Activated CD8-positive, alpha-beta memory T cell treated with anti-CD3 and anti-CD28 coated beads for 1 hour (primary cell): ENCODE data around the gene HAX1.
A peak's percentile ranks its signal among the peaks of the same experiment; 100 is the strongest.
"Not testable (repeated sequence)": the region's sequence is repeated elsewhere in the genome, so short reads cannot be mapped to it uniquely, and the experiment has no call there.

Experiments used
- DNase-seq, 2 donors: peaks; one replicate each; pipeline ENCODE4 v3.0.0-alpha.2; 2020; ENCODE audit warnings: low read depth in 1 of 2; ENCODE audit errors: extremely low read depth in 1 of 2

HAX1 gene

GRCh38 chr1:154272217-154272998 lies at the start of gene HAX1:
Gene HAX1, plus strand, starts transcription at chr1:154272629. Its CDS starts 95 bp downstream, at chr1:154272724.
- peak; percentile 91 to 96 for DNase-seq

DNA sequence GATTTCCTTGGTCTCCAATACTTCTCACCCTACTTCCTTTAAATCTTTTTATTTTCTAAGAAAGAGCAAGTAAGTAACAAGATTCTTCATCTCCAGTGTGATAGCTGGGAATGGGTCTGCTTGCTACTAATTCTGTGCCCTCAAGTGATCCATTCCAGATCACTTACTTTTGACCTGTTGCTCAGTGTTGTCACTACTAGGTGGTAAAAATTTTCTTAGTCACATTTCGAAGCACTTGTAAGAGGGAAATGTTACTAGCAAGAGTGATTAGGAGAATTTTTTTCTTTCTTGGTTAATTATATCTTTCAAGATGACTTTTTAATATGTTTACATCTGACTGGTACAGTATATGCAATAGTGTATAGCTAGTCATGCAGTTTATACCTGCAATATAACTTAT lies 49.5 kb upstream of the HAX1 start:
- DNase-seq: no peak

DNA sequence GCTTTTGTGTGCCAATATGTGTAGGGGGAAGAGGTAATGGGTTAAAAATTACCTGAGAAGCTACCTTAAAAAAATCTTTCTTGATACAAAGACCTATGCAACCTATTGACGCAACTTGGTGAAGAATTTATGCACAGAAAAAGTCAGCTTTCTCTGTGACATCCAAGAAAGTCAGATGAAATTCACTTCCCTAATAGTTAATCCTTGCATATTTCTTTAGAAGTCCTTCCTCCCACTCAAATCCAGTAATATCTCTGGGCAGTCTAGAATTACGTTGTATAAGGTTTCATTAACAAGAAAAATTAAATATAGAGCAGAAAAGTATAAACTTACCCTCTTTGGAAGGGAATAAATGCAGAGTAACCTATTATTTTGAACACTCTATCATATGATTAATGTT lies 48.8 kb upstream of the HAX1 start:
- DNase-seq: no peak

DNA sequence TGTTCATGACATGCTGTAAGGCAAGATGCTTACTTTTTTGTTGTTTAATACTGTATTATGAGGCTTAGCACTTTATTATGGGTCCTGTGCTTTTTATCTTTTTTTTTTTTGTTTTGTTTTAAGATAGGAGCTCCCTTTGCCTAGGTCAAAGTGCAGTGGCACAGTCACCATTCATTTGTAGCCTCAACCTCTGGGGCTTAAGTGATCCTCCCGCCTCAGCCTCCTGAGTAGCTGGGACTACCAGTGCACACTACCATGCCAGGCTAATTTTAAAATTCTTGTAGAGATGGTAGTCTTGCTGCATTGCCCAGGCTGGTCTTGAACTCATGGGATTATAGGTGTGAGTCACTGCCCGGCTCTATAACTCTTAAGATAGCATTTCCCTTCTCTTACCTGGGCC lies 47.1 kb upstream of the HAX1 start:
- DNase-seq: no peak

DNA sequence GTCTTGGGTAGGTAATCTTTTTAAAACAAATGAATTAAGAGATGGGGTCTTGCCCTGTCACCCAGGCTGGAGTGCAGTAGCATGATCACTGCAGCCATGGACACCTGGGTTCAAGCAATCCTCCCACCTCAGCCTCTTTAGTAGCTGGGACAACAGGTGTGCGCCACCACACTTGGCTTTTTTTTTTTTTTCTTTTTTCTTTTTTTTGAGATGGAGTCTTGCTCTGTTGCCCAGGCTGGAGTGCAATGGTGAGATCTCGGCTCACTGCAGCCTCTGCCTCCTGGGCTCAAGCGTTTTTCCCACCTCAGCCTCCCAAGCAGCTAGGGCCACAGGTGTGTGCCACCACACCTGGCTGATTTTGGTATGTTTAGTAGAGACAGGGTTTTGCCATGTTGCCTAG lies 41.3 kb upstream of the HAX1 start:
- DNase-seq: not testable (repeated sequence)

DNA sequence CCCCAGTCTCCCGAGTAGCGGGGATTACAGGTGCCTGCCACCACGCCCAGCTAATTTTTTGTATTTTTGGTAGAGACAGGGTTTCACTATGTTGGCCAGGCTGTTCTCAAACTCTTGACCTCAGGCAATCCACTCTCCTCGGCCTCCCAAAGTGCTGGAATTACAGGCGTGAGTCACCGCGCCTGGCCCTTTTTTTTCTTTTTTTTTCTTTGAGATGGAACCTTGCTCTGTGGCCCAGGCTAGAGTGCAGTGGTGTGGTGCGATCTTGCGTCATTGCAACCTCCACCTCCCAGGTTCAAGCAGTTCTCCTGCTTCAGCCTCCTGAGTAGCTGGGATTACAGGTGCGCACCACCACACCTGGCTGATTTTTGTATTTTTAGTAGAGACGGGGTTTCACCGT lies 39.3 kb upstream of the HAX1 start:
- DNase-seq: not testable (repeated sequence)

GRCh38 chr1:154236855-154237254 lies 35.6 kb upstream of the HAX1 start:
- no peak for DNase-seq

GRCh38 chr1:154237435-154237834 lies 35.0 kb upstream of the HAX1 start:
- no peak for DNase-seq

DNA sequence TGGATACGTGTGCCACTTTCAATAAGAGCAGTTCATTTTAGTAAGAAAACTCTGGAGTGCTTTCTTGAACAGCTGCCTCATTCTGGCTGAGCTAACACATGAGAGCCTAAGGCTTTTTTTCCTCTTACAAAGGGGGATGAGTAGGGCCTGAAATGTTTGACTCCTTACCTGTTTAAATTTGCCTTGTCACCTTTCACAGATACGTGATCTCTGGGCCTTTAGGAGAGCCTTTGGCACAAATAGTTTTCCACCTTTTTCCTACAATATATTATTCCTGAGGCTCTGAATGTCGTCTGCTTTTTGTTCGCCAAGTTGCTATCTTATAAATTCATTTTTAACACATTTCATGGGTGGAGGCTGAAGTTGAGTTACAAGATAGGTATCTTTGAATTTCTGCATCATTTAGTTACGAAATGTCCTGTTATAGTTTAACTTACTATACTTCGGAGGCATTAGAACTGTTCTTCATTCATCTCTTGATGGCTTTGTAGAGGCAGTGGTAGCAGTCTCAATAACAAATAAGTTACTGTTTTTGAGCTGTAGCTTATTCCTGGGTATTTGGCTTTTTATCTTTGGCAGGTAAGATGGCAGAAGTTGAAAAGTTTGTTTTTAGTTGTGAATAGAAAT lies 34.4 kb upstream of the HAX1 start:
- DNase-seq: no peak

DNA sequence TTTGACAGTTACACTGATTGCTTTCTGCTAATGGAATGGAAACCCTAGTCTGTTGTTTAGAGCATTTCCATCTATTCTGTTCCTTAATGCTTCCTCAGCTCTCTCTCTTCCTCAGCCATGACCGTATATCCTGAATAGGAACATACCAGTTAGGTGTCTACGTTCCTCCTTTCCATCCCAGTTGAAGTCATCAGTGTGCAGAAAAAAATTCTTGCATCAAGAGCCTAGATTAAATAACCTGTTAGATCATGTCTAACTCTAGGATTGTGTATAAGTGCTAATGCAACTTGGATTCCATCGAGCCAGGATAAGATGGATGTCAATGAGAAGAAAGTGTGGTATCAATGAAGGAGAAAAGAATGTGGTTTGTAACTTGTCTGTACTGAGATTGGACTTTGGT lies 32.9 kb upstream of the HAX1 start:
- no peak for DNase-seq

DNA sequence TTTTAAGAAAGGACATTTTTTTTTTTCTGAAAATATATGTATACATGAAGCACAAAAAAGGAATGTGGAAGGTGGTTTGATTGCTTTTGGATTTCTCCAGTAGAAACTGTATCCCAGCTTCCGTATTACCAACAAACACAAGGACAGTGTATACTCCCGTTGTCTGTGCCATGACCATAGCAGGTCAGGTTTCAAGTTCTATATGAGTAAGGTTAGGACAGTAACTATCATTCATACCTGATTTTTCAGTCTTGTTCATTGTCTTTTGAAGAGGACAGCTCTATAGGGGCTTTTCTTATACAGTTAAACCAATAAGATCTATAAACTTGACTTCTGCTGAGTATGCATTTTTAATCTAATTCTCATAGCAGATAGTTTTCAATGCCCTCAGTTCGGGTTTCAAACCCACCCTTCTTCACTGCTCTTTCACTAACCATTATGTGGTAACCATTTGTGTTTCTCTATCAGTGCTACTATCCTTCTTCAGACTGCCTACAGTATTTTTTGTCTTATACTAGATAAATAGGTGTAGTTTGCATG lies 32.1 kb upstream of the HAX1 start:
- DNase-seq: no peak

DNA sequence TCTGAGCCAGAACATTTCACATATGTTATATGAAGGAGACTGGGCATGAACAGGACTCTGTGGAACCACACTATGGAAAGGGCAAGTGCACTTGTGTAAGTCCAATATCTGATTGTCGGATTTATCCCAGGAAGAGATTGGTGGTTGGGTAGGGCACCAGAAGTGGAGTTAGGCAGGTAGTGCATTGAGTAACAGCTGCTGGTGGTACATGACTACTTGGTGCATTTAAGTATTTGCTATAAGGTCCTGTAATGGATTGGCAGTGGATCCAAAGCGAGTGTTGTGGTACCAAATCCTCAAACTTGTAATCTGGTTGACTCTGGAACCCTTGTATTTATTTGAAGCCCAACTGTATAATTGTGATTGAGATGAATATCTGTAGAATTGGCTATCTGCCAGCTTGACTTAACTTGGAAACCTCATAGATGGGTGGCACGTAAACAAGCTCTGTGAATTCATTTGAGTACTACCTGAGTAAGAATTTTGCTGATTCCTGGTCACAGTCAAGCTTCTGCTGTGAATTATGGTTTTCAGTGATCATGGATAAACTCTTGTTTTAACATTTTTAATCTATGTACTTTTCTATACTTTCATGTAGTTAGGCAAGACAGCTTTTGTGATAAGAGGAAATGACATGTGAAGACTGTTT lies 30.6 kb upstream of the HAX1 start:
- no peak for DNase-seq

- DNase-seq: no peak
Measured at GRCh38 chr1:154253671-154254070, 18.8 kb upstream of the HAX1 start.

DNA sequence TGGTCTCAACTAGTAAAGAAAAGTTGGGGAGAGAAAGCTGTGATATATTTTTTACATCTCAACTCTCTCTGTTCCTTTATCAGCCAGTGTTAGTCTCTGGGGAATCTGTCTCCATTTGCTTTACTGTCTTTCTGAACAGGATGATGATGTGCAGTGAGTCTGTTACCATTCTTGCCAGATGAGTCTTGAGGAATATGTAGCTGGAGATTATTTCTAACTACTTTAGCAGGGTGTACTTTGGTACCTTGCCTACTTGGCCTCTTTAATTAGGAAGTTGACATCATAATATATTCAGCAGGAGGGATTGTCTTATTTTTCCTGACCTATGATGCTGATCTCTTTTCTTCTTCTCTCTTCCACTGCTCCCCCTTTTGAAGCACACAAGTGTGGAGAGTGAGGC lies 15.7 kb upstream of the HAX1 start:
- no peak for DNase-seq

DNA sequence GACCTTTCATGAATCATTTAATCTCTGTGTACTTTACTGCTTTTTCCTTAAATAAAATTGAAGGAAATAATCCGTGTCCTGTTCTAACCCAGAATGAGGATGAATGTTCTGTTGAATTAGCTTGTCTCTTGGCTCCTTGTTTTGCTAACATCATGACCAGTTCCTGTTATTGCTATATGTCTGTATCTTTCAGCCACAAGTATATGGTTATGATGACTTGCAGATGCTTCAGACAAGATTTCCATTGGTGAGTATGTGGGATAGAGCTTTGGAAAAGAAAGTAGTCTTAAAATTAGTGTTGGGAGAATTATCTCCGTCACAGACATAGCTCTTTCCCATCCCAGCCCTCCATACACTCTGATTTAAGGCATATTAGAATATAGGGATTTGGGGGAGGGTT lies 13.6 kb upstream of the HAX1 start:
- no peak for DNase-seq

GRCh38 chr1:154260127-154260526 lies 12.3 kb upstream of the HAX1 start:
- no peak for DNase-seq

DNA sequence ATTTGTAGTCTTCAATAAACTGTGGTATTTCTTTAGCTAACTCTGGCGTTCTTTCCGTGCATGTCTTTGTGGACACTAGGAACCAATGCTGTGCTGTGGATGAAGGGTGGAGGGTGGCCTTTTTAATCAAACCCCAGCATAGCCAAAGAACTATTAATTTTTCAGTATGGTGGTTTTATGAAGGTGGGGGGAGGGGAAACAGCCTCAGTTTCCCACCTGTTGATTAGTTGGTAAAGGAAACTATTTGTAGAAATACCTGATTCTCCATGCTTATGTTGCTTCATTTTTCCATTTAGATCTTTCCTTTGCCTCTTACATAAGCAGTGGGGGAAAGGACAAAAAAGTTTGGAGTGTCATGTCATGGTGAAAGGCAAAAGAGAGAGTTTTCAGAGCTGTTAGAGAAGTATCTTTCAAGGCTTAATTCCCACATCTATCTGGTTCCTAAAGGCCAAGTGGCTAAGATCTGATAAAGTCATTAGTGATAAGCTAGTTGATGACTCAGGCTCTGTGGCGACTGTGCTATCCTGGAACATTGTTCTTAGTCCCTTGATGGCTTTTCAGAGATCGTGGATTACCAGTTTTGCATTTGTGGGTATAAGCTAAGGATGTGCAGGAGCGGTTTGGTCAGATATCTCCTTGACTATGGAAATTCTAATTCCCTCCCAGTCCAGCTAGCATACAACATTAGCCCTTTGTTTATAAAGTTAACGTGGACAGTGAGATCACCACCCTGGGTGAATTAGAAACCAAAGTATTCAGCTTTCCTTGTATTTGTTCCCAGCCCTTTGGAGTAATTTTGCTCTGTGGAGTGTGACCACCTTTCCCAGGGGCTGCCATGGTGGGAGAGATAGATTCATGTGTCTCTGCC lies 8.7 kb upstream of the HAX1 start:
- DNase-seq: no peak

DNA sequence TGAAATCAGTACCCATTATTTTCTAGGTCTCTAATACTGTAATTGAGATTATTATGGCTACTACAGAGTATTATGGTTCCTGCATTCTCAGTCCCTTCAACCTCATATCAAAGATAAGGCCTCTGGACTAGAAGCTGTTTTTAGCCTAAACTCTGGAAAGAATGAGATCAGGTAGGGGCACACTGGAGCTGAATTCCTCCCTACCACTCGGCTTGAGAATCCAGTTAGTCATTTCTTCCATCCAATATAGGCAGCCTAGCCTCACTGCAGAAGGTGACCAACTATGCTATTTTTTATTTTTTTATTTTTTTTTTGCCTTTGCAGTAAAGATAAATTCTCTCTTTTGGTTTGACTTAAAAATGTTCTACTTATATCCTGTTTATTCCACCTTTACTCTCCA lies 8.0 kb upstream of the HAX1 start:
- no peak for DNase-seq

GRCh38 chr1:154265586-154265985 lies 6.8 kb upstream of the HAX1 start:
- DNase-seq: no peak

DNA sequence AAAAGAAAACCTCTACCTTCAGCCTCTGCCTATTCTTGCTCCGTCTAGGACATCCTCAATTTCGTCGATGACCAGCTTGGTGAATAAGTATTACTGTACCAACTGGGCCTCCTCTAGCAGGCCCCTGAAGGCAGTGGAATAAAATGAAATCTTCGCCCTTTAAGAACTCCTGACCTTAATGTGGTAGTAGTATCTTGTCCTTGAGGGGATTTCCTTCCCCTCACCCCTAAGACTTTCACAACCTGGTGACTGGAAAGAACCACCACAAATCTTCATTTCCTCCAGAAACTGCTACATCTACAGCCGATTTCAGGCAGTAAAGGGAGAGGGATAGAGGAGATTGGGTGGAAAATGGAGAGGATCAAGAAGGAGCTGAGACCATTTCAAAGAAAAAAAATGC lies 1.6 kb upstream of the HAX1 start:
- no peak for DNase-seq

- no peak for DNase-seq
Measured at GRCh38 chr1:154272999-154273563, 652 bp downstream of the HAX1 start.
